Lung (tissue), 12 donors: ENCODE data around the gene LMAN2L. TPM values are rescaled to one million over a fixed set of nuclear protein-coding genes. Genes with fewer than 3 reads are reported as not detected.

Source experiments
- ATAC-seq: fragments of 200-7000 bp; cut with Tn5 transposase; one replicate; pipeline ENCODE4 v1.9.1; 2020; ENCODE audit warnings: moderate number of reproducible peaks; ENCODE audit not compliant: insufficient read depth, low FRiP score
- DNase-seq, 3 donors: peaks; one replicate each; pipeline ENCODE4 v3.0.0-alpha.2; 2013 to 2017
- H3K27ac ChIP-seq, 2 donors: one replicate each; pipeline ENCODE4 v1.5.1; 2013; ENCODE audit warnings: mild to moderate bottlenecking in 2 of 2, moderate library complexity in 2 of 2, control low read depth in 1 of 2, inconsistent platforms in 1 of 2, low read depth in 1 of 2, low read length in 1 of 2
- H3K27me3 ChIP-seq, 3 donors: one replicate each; pipeline ENCODE4 v1.5.1; 2013; ENCODE audit warnings: low read length in 2 of 3; ENCODE audit not compliant: control insufficient read depth in 3 of 3, insufficient read depth in 3 of 3
- H3K36me3 ChIP-seq, 4 donors: one replicate each; pipeline ENCODE4 v1.5.1; 2013; ENCODE audit warnings: low read length in 4 of 4, mild to moderate bottlenecking in 1 of 4, moderate library complexity in 1 of 4; ENCODE audit not compliant: control insufficient read depth in 4 of 4, insufficient read depth in 4 of 4
- H3K4me1 ChIP-seq, 5 donors: one replicate each; pipeline ENCODE4 v1.5.1; 2013; ENCODE audit warnings: low read length in 5 of 5, mild to moderate bottlenecking in 2 of 5, moderate library complexity in 1 of 5; ENCODE audit not compliant: control insufficient read depth in 5 of 5, insufficient read depth in 5 of 5
- H3K4me3 ChIP-seq: one replicate; pipeline ENCODE4 v1.5.1; 2013; ENCODE audit warnings: mild to moderate bottlenecking, control low read depth, moderate library complexity
- H3K9ac ChIP-seq, 2 donors: one replicate each; pipeline ENCODE4 v1.5.1; 2013; ENCODE audit warnings: low read length in 2 of 2, control low read depth in 1 of 2; ENCODE audit not compliant: insufficient read depth in 1 of 2
- H3K9me3 ChIP-seq, 4 donors: one replicate each; pipeline ENCODE4 v1.5.1; 2013; ENCODE audit warnings: low read length in 3 of 4, mild to moderate bottlenecking in 1 of 4, moderate library complexity in 1 of 4; ENCODE audit not compliant: control insufficient read depth in 4 of 4, insufficient read depth in 3 of 4
- polyA plus RNA-seq, 2 donors: library from polyadenylated mRNA; stranded (reverse); fragments of 200-250 nt; gene quantifications; one replicate each; pipeline ENCODE4 v1.2.1, GENCODE V29; 2013
- total RNA-seq, 2 donors: library from RNA; depleted of rRNA in 1 of 2; stranded (reverse); fragments of >200 nt in 1 of 2; gene quantifications; one replicate each; pipeline ENCODE4 v1.2.1, GENCODE V29; 2014 to 2021
- TF ChIP-seq, protein P1 (sequence below): IDR thresholded peaks from 2 replicates; pipeline ENCODE4 v1.5.1; 2012; ENCODE audit warnings: mild to moderate bottlenecking; ENCODE audit errors: control extremely low read depth, extremely low read depth
- donor health status: control.
- donor health status: control.
- donor health status: Bipolar disorder and iron deficiency.
- donor health status: healthy.
- donor health status: DM: yes; HTN: yes; CAD: no.

The LMAN2L gene
- total and polyA plus RNA-seq, 4 donors = 8.6 to 36.3 (median 16.5) TPM

DNA sequence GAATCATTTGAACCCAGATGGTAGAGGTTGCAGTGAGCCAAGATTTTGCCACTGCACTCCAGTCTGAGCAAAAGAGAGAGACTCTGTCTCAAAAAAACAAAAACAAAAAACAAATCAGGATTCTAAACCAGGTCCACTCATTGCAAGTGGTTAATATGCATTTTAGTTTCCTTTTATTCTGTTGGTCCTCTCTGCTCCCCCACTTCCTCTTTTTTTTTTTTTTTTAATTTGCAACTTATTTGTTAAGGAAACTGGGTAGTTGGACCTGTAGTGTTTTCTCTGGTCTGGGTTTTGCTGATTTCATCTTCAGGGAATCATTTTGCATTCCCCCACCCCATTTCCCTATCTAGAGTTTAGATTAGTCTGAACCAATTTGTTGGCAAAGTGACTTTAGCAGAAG, 83.3 kb downstream of the LMAN2L start:
- Histone ChIP-seq H3K27ac (no peak overlapping the region), H3K27me3 (no peaks in the 10 kb centered on the region), H3K9me3 (no peaks in the 10 kb centered on the region), H3K36me3 (no peaks in the 10 kb centered on the region), H3K9ac (no peak overlapping the region), H3K4me1 (no peaks in the 10 kb centered on the region), H3K4me3 (no peak overlapping the region)
- no peak for ATAC-seq
- no peak for DNase-seq
- TF ChIP-seq, protein P1, sequence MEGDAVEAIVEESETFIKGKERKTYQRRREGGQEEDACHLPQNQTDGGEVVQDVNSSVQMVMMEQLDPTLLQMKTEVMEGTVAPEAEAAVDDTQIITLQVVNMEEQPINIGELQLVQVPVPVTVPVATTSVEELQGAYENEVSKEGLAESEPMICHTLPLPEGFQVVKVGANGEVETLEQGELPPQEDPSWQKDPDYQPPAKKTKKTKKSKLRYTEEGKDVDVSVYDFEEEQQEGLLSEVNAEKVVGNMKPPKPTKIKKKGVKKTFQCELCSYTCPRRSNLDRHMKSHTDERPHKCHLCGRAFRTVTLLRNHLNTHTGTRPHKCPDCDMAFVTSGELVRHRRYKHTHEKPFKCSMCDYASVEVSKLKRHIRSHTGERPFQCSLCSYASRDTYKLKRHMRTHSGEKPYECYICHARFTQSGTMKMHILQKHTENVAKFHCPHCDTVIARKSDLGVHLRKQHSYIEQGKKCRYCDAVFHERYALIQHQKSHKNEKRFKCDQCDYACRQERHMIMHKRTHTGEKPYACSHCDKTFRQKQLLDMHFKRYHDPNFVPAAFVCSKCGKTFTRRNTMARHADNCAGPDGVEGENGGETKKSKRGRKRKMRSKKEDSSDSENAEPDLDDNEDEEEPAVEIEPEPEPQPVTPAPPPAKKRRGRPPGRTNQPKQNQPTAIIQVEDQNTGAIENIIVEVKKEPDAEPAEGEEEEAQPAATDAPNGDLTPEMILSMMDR = no peak

Other genes starting within 250 kb of the LMAN2L start
- 1 to 10 TPM in 1 of 2 donors, under 1 TPM in 1; 0.31 to 1.1 TPM for gene NEURL3, start 234.7 kb downstream of the LMAN2L start, total RNA-seq
- 1 to 10 TPM in 1 of 2 donors, under 1 TPM in 1; 0.24 to 2.1 TPM for gene NEURL3, start 234.7 kb downstream of the LMAN2L start, polyA plus RNA-seq
- 10 to 100 TPM; 12.5 to 33.5 TPM for gene ARID5A, start 203.3 kb downstream of the LMAN2L start, total RNA-seq
- gene ARID5A, start 203.3 kb downstream of the LMAN2L start, polyA plus RNA-seq = 10 to 100 TPM; 23.2 to 61.9 TPM
- gene KANSL3, start 101.8 kb downstream of the LMAN2L start, total RNA-seq = 10 to 100 TPM; 49.1 to 91.4 TPM
- gene KANSL3, start 101.8 kb downstream of the LMAN2L start, polyA plus RNA-seq = 10 to 100 TPM; 16.7 to 18.2 TPM
- under 1 TPM; 0.64 to 0.77 TPM for gene FER1L5, start 97.3 kb downstream of the LMAN2L start, total RNA-seq
- under 1 TPM; 0.09 to 0.16 TPM for gene FER1L5, start 97.3 kb downstream of the LMAN2L start, polyA plus RNA-seq
- gene CNNM4, start 20.8 kb upstream of the LMAN2L start, total RNA-seq = 10 to 100 TPM; 17.3 to 19.8 TPM
- 1 to 10 TPM; 4.0 to 7.3 TPM for gene CNNM4, start 20.8 kb upstream of the LMAN2L start, polyA plus RNA-seq
- gene CNNM3, start 76.2 kb upstream of the LMAN2L start, total RNA-seq = 10 to 100 TPM; 21.7 to 31.4 TPM
- 1 to 10 TPM; 7.2 to 7.6 TPM for gene CNNM3, start 76.2 kb upstream of the LMAN2L start, polyA plus RNA-seq
- gene ANKRD23, start 104.0 kb upstream of the LMAN2L start, total RNA-seq = 1 to 10 TPM; 6.4 to 6.9 TPM
- 1 to 10 TPM; 1.5 to 2.4 TPM for gene ANKRD23, start 104.0 kb upstream of the LMAN2L start, polyA plus RNA-seq
- gene ANKRD39, start 118.0 kb upstream of the LMAN2L start, total RNA-seq = 10 to 100 TPM in 1 of 2 donors, 1 to 10 TPM in 1; 7.4 to 16.9 TPM
- gene ANKRD39, start 118.0 kb upstream of the LMAN2L start, polyA plus RNA-seq = 10 to 100 TPM; 15.5 to 15.7 TPM
- 10 to 100 TPM; 34.7 to 42.0 TPM for gene SEMA4C, start 130.0 kb upstream of the LMAN2L start, total RNA-seq
- gene SEMA4C, start 130.0 kb upstream of the LMAN2L start, polyA plus RNA-seq = 10 to 100 TPM; 18.8 to 23.0 TPM
- gene FAM178B, start 246.5 kb upstream of the LMAN2L start, total RNA-seq = 1 to 10 TPM; 1.2 to 1.4 TPM
- gene FAM178B, start 246.5 kb upstream of the LMAN2L start, polyA plus RNA-seq = under 1 TPM; 0.23 to 0.43 TPM